Activated CD4-positive, alpha-beta T cell treated with anti-CD3 and anti-CD28 coated beads, Interleukin-2, amount 50 U/mL, for 48 hours (primary cell): Measurements from ENCODE around the gene FNDC3A.
"Not testable (repeated sequence)": the region's sequence is repeated elsewhere in the genome, so short reads cannot be mapped to it uniquely, and the experiment has no call there.

ENCODE experiments used
- DNase-seq, 2 experiments: peaks; one replicate each; pipeline ENCODE4 v3.0.0-alpha.2; 2020

Gene FNDC3A

GRCh38 chr13:49093376-49093775 lies 117.7 kb downstream of the FNDC3A start:
- DNase-seq, result no peak

- DNase-seq, result no peak
Measured at GRCh38 chr13:49097374-49097773, 121.7 kb downstream of the FNDC3A start.

- DNase-seq, result no peak
Measured at GRCh38 chr13:49098198-49098597, 122.5 kb downstream of the FNDC3A start.

GRCh38 chr13:49098771-49099512 lies 123.2 kb downstream of the FNDC3A start:
- no peak for DNase-seq

- DNase-seq, result no peak
Measured at GRCh38 chr13:49099513-49099877, 123.8 kb downstream of the FNDC3A start.

DNA sequence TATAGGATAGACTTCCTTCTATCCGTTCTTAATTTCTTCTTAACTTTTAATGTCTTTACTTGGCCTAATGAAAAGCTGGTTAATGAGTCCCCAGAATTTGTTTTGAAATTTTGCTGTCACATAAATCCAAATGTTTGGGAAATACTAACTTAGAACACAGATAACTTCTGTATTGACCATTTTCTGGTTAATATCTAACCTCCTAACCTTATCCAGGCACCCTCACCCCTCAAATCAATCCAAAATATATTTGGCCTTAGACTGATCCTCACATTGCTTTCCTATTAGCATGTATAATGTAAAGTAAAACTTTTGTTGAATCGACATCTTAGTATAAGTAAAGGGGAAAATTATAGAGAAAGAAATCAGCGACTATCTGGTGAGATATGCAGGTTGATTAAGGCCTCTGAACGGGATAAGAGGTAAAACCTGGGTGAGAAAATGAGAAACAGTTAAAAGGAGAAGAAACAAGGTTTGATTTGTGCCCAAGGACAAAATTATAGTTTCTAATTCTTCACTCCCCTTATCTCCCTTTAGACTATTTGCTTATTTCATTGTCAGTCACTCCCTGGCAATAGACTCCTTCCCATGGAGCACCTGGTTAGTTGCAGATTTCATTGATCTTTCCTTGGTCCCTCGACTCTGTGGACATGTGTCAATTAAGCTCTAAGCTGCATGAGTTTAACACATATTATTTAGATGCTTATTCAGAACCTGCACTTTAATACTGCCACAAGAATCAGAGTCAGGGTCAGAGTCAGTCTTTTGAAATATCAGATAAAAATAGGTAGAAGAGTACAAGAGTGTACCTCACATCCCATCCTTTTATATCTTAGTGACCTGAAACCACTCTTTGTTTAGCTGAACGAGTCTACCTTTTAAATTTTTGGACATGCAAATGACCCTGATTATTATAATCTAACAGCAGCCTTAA lies 125.2 kb downstream of the FNDC3A start:
- DNase-seq, result no peak

DNA sequence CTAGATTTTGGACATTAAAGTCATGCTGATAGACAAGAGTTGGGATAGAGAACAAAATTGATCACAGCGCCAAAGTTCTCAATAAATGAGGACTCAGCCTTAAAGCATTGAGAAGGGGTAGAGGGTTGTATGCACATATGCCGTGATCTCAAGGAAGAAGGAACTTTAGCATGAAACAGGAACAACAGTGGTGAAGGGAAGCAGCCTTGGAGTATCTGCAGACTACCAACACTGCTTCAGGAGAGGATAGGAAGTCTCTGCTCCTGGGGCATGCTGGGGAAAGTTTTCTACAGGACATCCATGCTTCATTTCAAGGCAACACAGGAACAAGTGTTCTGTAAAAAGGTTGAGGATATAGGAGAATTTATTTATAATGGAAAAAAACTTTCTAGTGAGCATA lies 132.5 kb downstream of the FNDC3A start:
- no peak for DNase-seq

DNA sequence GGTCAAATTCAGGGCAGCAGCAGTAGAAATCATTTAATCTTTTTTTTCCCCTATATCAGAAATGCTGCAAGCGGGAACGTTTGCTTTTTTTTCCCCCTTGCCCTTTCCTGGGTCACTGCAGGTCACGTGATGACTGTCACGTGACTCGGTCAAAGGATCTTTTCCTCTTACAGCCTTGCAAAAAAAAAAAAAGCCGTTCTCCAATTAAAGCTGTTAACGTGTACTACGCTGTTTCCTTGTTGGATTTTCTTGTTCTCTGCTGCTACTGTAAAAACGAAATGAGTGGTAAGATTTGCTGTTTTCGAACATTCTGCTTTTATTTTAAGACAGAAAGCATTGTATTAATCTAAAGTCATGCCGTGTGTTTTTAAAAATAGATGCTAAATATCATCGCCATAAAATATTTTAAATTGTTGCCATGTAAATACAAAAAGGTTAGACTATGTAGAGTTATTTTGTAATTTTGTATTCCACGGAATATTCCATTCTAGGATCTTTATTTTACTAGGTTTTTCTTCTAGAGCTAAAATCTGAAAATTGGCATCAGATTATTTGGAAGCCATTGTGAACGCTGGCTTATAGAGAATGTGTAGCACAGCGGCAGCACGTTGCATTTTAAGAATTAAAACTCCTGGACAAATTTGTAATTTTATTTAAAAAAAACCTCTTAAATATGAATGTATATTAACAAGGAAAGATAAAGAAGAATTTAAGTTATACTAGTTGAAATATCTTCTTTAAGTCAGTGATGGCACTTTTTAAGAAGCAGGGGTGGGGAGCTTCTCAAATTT lies 134.6 kb downstream of the FNDC3A start:
- peak; percentile 73 to 80 for DNase-seq

- no peak for DNase-seq
Measured at GRCh38 chr13:49110913-49111170, 135.1 kb downstream of the FNDC3A start.

- DNase-seq, result no peak
Measured at GRCh38 chr13:49112782-49113525, 137.2 kb downstream of the FNDC3A start.

- DNase-seq, result no peak
Measured at GRCh38 chr13:49113526-49114286, 138.0 kb downstream of the FNDC3A start.

- no peak for DNase-seq
Measured at GRCh38 chr13:49116873-49117272, 141.2 kb downstream of the FNDC3A start.

DNA sequence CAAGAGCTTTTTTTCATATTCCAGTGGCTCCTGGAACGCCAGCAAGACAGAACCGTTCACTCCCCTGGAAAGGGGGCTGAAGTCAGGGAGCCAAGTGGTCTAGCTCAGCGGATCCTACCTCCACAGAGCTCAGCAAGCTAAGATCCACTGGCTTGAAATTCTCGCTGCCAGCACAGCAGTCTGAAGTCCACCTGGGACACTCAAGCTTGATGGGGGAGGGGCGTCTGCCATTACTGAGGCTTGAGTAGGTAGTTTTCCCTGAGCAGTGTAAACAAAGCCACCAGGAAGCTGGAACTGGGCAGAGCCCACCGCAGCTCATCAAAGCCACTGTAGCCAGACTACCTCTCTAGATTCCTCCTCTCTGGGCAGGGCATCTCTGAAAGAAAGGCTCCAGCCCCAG lies 142.7 kb downstream of the FNDC3A start:
- not testable (repeated sequence) for DNase-seq

DNA sequence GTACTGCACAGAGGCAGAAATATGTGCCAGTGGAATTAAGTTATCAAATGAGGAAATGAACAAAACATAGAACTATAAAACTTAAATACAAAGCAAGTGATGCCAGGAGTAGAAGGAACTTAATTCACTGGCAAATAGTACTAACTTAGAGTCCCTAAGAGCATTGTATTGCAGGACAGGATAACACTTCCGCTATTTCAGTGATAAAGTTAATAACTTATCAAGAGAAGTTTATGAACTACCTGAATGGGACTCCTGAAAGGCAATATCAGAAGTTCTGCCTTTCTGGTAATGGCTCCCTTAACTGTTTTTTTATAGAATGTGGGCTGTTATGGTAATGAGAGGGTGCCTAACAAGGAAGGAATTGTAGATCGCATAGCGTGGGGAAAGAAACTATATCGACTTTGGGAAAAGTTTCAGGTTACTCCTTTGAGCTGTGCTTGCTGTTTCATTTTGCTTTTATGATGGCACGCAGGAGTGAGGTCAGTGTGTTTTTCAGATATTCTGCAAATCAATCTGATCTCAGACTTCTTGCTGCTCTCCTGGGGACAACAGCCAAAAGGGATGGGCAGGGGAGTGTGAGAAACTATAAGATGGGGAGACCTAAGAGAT lies 149.1 kb downstream of the FNDC3A start:
- no peak for DNase-seq

DNA sequence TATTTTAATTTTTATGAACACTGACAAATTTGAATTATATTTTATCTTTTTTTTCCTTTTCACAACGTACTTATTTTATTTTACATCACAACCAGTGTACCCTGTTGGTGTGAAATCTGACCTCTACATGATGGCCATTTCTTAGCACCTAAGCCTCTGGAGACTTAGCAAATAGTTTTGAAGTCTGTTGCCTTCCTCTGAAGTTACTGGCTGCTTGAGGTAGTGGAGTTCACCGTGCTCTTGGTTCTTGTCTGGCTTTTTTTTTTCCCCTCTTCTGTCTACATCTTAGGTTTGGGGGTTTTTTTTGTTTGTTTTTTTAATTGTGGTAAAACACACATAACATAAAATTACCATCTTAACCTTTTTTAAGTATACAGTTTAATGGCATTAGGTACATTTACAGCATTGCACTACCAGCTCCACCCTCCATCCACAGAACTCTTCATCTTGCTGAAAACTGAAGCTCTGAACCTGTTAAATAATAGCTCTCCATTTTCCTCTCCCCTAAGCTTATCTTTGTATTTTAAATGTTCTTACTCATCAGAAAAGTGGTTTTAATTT lies 150.3 kb downstream of the FNDC3A start:
- no peak for DNase-seq

DNA sequence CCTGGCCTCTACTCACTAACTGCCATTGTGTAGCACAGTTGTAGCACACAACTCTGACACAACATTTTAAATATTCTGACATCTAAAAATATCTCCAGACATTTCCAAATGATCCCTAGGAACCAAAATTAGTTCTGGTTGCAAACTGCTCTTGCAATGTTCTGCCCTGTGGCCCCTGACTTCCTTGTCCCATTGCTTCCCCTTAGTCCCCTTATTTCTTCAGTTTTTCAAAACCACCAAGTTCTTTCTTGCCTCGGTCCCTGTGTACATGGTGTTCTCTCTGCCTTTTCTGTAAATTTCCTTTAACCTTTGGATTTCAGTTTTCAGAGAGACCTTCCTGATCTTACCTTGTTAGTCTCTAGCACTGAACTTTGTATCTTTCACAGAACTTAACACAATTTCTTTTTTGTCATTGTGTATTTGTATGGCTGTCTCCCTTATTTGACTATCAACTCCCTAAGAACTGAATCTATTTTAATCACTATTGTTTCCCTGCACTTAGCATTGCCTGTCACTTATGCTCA lies 156.8 kb downstream of the FNDC3A start:
- no peak for DNase-seq

DNA sequence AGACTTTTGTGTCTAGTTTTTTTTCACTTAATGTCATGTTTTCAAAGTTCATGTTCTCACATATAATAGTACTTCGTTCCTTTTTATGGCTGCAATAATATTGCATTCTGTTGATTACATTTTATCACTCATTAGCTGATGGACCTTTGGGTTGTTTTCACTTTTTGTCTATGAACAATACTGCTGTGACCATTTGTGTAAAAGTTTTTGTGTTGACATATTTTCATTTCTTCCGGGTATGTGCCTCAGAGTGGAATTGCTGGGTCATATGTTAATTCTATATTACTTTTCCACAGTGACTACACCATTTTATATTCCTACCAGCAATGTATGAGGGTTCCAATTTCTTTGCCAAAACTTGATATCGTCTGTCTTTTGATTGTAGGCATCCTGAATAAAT lies 158.6 kb downstream of the FNDC3A start:
- DNase-seq, result no peak

- not testable (repeated sequence) for DNase-seq
Measured at GRCh38 chr13:49137138-49137643, 161.5 kb downstream of the FNDC3A start.

GRCh38 chr13:49140910-49141611 lies 165.3 kb downstream of the FNDC3A start:
- no peak for DNase-seq

DNA sequence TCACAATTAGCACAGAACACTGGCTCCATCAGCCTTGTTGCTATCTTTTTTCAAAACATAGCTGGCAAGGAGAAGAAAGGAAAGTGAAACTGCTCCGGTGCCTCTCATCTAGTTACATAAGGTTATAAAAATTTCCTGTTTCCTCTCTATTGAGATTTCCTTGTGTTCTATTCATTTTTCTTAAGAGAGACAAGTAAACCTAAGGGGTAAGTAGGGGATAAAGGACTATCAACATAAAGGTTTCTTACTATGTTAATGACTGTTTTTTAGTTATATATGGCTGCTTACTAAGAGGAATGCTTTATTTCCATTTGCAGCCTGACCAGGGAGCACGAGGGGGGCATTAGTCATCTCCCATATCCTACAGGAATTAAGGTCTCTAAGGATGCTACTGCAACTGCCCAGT lies 171.2 kb downstream of the FNDC3A start:
- DNase-seq, result no peak
